HL-60 (cell line): ENCODE measurements around the gene IRF4.

Source experiments
- POLR2AphosphoS5 ChIP-seq: IDR thresholded peaks from 2 replicates; pipeline ENCODE4 v1.6.1; 2012; ENCODE audit warnings: low read depth
- SPI1 ChIP-seq: IDR thresholded peaks from 2 replicates; pipeline ENCODE4 v1.6.1; 2012; ENCODE audit warnings: low read depth, mild to moderate bottlenecking, borderline replicate concordance
- TF ChIP-seq, protein P1 (sequence below): IDR thresholded peaks from one replicate; pipeline ENCODE4 v1.5.1; 2011; ENCODE audit warnings: low read length, control low read depth, inconsistent platforms; ENCODE audit not compliant: insufficient read depth

DNA sequence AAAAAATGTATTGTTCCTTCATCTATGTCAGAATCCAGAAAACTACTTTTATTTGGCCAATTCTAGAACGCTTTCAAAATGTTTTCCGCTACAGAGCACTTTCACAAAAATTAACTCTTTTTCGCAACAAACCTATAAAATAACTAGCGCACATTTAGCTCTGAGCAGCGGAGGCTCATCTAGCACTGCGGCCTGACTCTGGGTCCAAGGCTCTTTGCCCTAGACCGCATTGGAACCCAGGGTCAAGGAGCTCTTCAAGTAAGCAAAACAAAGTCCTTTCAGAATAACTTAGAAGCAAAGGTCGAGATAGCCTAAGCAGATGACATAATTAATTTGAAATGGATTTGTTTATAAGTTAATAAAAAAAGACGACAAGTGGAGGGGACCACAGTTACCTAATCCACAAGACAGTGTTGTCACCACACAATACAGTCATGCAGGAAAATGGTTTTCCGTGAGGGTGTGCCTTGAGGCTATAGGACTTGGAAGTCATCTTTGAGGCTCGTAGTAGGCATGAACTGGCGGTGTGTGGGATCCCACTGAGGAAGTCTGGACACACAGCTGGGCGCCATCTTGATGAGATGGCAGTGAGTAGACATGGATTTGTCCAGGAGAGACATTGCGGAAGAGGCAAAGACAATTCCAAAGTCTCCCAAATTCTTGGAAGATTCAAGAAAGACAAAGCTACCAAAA, 29.2 kb upstream of the IRF4 start:
- no peak for TF ChIP-seq SPI1
- TF ChIP-seq, protein P1, sequence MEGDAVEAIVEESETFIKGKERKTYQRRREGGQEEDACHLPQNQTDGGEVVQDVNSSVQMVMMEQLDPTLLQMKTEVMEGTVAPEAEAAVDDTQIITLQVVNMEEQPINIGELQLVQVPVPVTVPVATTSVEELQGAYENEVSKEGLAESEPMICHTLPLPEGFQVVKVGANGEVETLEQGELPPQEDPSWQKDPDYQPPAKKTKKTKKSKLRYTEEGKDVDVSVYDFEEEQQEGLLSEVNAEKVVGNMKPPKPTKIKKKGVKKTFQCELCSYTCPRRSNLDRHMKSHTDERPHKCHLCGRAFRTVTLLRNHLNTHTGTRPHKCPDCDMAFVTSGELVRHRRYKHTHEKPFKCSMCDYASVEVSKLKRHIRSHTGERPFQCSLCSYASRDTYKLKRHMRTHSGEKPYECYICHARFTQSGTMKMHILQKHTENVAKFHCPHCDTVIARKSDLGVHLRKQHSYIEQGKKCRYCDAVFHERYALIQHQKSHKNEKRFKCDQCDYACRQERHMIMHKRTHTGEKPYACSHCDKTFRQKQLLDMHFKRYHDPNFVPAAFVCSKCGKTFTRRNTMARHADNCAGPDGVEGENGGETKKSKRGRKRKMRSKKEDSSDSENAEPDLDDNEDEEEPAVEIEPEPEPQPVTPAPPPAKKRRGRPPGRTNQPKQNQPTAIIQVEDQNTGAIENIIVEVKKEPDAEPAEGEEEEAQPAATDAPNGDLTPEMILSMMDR: no peak
- TF ChIP-seq POLR2AphosphoS5: no peak
